MM.1S (cell line): Measurements from ENCODE around the gene KIAA1755.

Experiments used
- CTCF ChIP-seq: fragments of 300-600 bp; sonication (generic); IDR thresholded peaks from 2 replicates; pipeline ENCODE4 v1.5.1; 2016; ENCODE audit warnings: antibody characterized with exemption, low read length, mixed read lengths
- EZH2phosphoT487 ChIP-seq: fragments of 300-600 bp; sonication (generic); IDR thresholded peaks from 2 replicates; pipeline ENCODE4 v1.6.1; 2018; ENCODE audit warnings: antibody characterized with exemption, low read length

- no peak for TF ChIP-seq CTCF
- no peak for TF ChIP-seq EZH2phosphoT487
Observed at GRCh38 chr20:38190166-38190565, 70.4 kb downstream of the KIAA1755 start.
